CD4-positive, alpha-beta T cell treated with Interleukin-15 for 4 hours (primary cell): Measurements from ENCODE around the gene IQSEC3.

ENCODE experiments used
- DNase-seq: peaks from one replicate; pipeline ENCODE4 v3.0.0-alpha.2; 2020; ENCODE audit warnings: low spot score

Gene IQSEC3

GRCh38 chr12:163406-163986 lies 96.9 kb downstream of the IQSEC3 start:
- no peak for DNase-seq

GRCh38 chr12:164207-164606 lies 97.6 kb downstream of the IQSEC3 start:
- no peak for DNase-seq

- DNase-seq = no peak
Measured at GRCh38 chr12:165862-166368, 99.3 kb downstream of the IQSEC3 start.

GRCh38 chr12:166425-167075 lies 100.0 kb downstream of the IQSEC3 start:
- no peak for DNase-seq

- DNase-seq = no peak
Measured at GRCh38 chr12:167959-168600, 101.5 kb downstream of the IQSEC3 start.

- no peak for DNase-seq
Measured at GRCh38 chr12:168763-169525, 102.4 kb downstream of the IQSEC3 start.

- no peak for DNase-seq
Measured at GRCh38 chr12:169528-170370, 103.2 kb downstream of the IQSEC3 start.

- DNase-seq = no peak
Measured at GRCh38 chr12:170371-171225, 104.0 kb downstream of the IQSEC3 start.

GRCh38 chr12:171276-171675 lies 104.7 kb downstream of the IQSEC3 start:
- DNase-seq = no peak

- DNase-seq = no peak
Measured at GRCh38 chr12:171743-172676, 105.4 kb downstream of the IQSEC3 start.

GRCh38 chr12:172732-173161 lies 106.2 kb downstream of the IQSEC3 start:
- no peak for DNase-seq

- no peak for DNase-seq
Measured at GRCh38 chr12:174124-174523, 107.6 kb downstream of the IQSEC3 start.

GRCh38 chr12:174596-174995 lies 108.0 kb downstream of the IQSEC3 start:
- DNase-seq = no peak

- DNase-seq = no peak
Measured at GRCh38 chr12:175250-175649, 108.7 kb downstream of the IQSEC3 start.

GRCh38 chr12:175759-176158 lies 109.2 kb downstream of the IQSEC3 start:
- DNase-seq = no peak

GRCh38 chr12:176321-177181 lies 110.0 kb downstream of the IQSEC3 start:
- no peak for DNase-seq

GRCh38 chr12:177336-177979 lies 110.9 kb downstream of the IQSEC3 start:
- no peak for DNase-seq
